Measurements from ENCODE around the gene HBM.

HBM gene

DNA sequence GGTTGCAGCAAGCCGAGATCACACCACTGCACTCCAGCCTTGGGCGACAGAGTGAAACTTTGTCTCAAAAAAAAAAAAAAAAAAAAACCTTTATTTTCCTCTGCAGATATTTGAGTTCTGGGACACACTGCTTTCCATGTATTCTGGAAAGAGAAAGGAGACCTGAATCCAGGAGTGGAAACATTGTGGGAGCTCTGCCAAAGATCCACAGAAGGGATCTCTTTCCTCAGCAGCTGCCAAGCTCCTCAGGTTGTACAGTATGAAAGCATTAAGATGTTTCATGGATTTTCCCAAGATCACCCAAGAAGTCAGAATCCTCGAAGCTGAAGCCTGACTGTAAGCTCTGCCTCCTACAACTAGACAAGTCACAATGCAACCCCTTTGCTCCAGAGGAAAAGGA lies 40.8 kb upstream of the HBM start:
- H3K4me1 ChIP-seq (ENCODE audit: control insufficient read depth in 2 of 2, insufficient read depth in 2 of 2, low read length in 2 of 2): no peaks in the 10 kb centered on the region
- no peak overlapping the region for H3K27ac ChIP-seq (ENCODE audit: low read depth in 2 of 2, low read length in 2 of 2)
- no peaks in the 10 kb centered on the region for H3K27me3 ChIP-seq (ENCODE audit: control insufficient read depth in 2 of 2, insufficient read depth in 2 of 2, low read length in 2 of 2)
- no peak overlapping the region for H3K4me3 ChIP-seq (ENCODE audit: low read length in 2 of 2)
- H3K9ac ChIP-seq (ENCODE audit: low read depth in 1 of 2, low read length in 2 of 2): no peak overlapping the region
- no peaks in the 10 kb centered on the region for H3K9me3 ChIP-seq (ENCODE audit: control insufficient read depth in 2 of 2, low read length in 2 of 2)
- H3K36me3 ChIP-seq (ENCODE audit: control insufficient read depth in 2 of 2, insufficient read depth in 2 of 2, low read length in 2 of 2): no peaks in the 10 kb centered on the region

DNA sequence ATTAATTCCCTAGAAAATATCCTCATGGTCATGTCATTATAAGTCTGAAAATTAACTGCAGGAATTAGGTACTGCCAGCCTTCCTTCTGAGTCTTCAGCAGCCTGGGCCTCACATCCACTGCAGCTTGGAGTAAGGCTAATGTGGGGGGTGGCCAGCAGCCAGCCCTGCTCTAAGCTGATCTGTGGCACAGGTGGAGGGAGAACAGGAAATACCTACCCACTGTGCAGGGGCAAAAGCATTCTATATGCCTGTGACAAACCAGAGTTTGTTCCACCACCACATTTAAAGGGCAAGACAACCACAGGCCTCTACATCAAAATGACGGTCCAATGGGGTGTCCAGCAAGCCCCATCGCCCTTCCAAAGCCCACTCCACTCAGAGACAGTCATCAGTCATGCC lies 36.7 kb upstream of the HBM start:
- Histone ChIP-seq H3K9me3 (ENCODE audit: control insufficient read depth in 2 of 2, low read length in 2 of 2) (no peaks in the 10 kb centered on the region), H3K27me3 (ENCODE audit: control insufficient read depth in 2 of 2, insufficient read depth in 2 of 2, low read length in 2 of 2) (no peaks in the 10 kb centered on the region), H3K36me3 (ENCODE audit: control insufficient read depth in 2 of 2, insufficient read depth in 2 of 2, low read length in 2 of 2) (no peaks in the 10 kb centered on the region), H3K4me1 (ENCODE audit: control insufficient read depth in 2 of 2, insufficient read depth in 2 of 2, low read length in 2 of 2) (no peaks in the 10 kb centered on the region), H3K9ac (ENCODE audit: low read depth in 1 of 2, low read length in 2 of 2) (no peak overlapping the region), H3K4me3 (ENCODE audit: low read length in 2 of 2) (no peak overlapping the region), H3K27ac (ENCODE audit: low read depth in 2 of 2, low read length in 2 of 2) (no peak overlapping the region)

DNA sequence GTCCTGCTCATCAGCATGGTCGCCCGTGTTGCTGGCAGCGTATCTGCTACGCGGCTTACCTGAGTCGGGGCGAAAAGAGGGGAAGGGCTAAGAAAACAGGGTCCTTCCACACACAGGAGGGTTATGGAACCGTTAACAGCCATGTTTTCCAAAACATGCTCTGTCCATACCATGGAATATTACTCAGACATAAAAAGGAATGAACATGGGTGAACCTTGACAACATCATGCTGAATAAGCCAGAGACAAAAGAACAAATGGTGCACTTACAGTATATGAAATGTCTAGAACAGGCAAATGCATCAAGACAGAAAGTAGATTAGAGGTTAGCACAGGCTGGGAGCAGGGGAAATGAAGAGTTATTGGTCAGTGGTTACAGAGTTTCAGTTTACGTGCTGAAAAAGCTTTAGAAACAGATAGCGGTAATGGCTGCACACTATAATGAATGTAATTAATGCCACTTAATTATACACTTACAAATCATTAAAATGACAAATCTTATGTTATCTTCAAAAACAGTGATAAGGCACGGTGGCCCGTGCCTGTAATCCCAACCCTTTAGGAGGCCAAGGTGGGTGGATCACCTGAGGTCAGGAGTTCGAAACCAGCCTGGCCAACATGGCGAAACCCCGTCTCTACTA lies 35.1 kb upstream of the HBM start:
- H3K9me3 ChIP-seq (ENCODE audit: control insufficient read depth in 2 of 2, low read length in 2 of 2): no peaks in the 10 kb centered on the region
- H3K4me3 ChIP-seq (ENCODE audit: low read length in 2 of 2): no peak overlapping the region
- H3K27me3 ChIP-seq (ENCODE audit: control insufficient read depth in 2 of 2, insufficient read depth in 2 of 2, low read length in 2 of 2): no peaks in the 10 kb centered on the region
- no peak overlapping the region for H3K9ac ChIP-seq (ENCODE audit: low read depth in 1 of 2, low read length in 2 of 2)
- H3K4me1 ChIP-seq (ENCODE audit: control insufficient read depth in 2 of 2, insufficient read depth in 2 of 2, low read length in 2 of 2): no peaks in the 10 kb centered on the region
- no peaks in the 10 kb centered on the region for H3K36me3 ChIP-seq (ENCODE audit: control insufficient read depth in 2 of 2, insufficient read depth in 2 of 2, low read length in 2 of 2)
- no peak overlapping the region for H3K27ac ChIP-seq (ENCODE audit: low read depth in 2 of 2, low read length in 2 of 2)

DNA sequence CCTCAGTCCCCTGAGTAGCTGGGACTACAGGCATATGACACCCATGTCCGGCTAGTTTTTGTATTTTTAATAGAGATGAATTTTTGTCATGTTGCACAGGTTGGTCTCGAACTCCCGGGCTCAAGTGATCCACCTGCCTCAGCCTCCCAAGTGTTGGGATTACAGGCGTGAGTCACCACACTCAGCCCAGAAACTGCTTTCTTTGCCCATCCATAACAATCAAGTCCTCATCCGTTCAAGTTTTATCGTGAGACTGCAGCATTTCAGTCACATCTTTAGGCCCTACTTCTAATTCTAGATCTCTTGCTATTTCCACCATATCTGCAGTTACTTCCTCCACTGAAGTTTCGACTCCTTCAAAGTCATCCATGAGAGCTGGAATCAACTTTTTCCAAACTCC lies 33.7 kb upstream of the HBM start:
- H3K9me3 ChIP-seq (ENCODE audit: control insufficient read depth in 2 of 2, low read length in 2 of 2): no peaks in the 10 kb centered on the region

DNA sequence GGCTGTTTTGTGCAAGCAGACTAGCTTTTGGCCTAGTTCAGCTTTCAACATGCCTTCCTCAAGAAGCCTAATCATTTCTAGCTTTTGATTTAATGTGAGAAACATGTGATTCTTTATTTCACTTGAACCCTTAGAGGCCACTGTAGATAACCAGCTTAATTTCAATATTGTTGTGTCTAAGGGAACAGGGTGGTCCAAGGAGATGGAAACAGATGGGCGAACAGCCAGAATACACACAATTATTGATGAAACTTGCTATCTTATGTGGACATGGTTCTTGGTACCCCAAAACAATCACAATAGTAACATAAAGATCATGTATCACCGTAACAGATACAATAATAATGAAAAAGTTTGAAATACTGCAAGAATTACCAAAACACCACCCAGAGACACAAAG lies 32.1 kb upstream of the HBM start:
- H3K4me3 ChIP-seq (ENCODE audit: low read length in 2 of 2): no peak overlapping the region
- peaks cover 0 to 6% of the 10 kb centered on the region in 2 donors for H3K4me1 ChIP-seq (ENCODE audit: control insufficient read depth in 2 of 2, insufficient read depth in 2 of 2, low read length in 2 of 2)
- H3K9me3 ChIP-seq (ENCODE audit: control insufficient read depth in 2 of 2, low read length in 2 of 2): no peaks in the 10 kb centered on the region
- no peak overlapping the region for H3K9ac ChIP-seq (ENCODE audit: low read depth in 1 of 2, low read length in 2 of 2)
- no peaks in the 10 kb centered on the region for H3K36me3 ChIP-seq (ENCODE audit: control insufficient read depth in 2 of 2, insufficient read depth in 2 of 2, low read length in 2 of 2)
- H3K27me3 ChIP-seq (ENCODE audit: control insufficient read depth in 2 of 2, insufficient read depth in 2 of 2, low read length in 2 of 2): no peaks in the 10 kb centered on the region
- no peak overlapping the region for H3K27ac ChIP-seq (ENCODE audit: low read depth in 2 of 2, low read length in 2 of 2)

More for the DNA sequence above, 33.7 kb upstream of the HBM start:
- no peaks in the 10 kb centered on the region for H3K36me3 ChIP-seq (ENCODE audit: control insufficient read depth in 2 of 2, insufficient read depth in 2 of 2, low read length in 2 of 2)
- H3K4me3 ChIP-seq (ENCODE audit: low read length in 2 of 2): no peak overlapping the region
- H3K27ac ChIP-seq (ENCODE audit: low read depth in 2 of 2, low read length in 2 of 2): no peak overlapping the region
- H3K4me1 ChIP-seq (ENCODE audit: control insufficient read depth in 2 of 2, insufficient read depth in 2 of 2, low read length in 2 of 2): no peaks in the 10 kb centered on the region
- no peaks in the 10 kb centered on the region for H3K27me3 ChIP-seq (ENCODE audit: control insufficient read depth in 2 of 2, insufficient read depth in 2 of 2, low read length in 2 of 2)
- H3K9ac ChIP-seq (ENCODE audit: low read depth in 1 of 2, low read length in 2 of 2): no peak overlapping the region

DNA sequence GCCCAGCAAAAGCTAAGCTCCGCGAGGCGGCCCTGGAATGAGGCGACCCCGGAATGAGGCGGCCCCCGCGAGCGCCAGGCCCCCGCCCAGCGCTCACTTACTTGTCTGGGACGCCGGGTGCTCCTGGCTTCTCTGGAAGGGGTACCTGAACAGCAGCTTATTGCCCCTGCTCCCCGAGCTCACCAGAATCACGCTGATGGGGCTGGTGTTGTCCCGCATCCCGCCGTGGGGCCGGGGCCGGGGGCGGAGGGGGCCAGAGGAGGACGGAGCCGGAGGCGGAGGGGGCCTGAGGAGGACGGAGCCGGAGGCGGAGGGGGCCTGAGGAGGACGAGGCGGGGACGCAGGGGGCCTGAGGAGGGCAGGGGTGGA lies 27.7 kb upstream of the HBM start:
- Histone ChIP-seq H3K27ac (ENCODE audit: low read depth in 2 of 2, low read length in 2 of 2) (no peak overlapping the region), H3K9ac (ENCODE audit: low read depth in 1 of 2, low read length in 2 of 2) (peak overlapping the region; percentile 68 to 75), H3K4me3 (ENCODE audit: low read length in 2 of 2) (peak overlapping the region; percentile 75 to 77), H3K27me3 (ENCODE audit: control insufficient read depth in 2 of 2, insufficient read depth in 2 of 2, low read length in 2 of 2) (no peaks in the 10 kb centered on the region), H3K36me3 (ENCODE audit: control insufficient read depth in 2 of 2, insufficient read depth in 2 of 2, low read length in 2 of 2) (no peaks in the 10 kb centered on the region), H3K9me3 (ENCODE audit: control insufficient read depth in 2 of 2, low read length in 2 of 2) (no peaks in the 10 kb centered on the region), H3K4me1 (ENCODE audit: control insufficient read depth in 2 of 2, insufficient read depth in 2 of 2, low read length in 2 of 2) (peaks cover 0 to 6% of the 10 kb centered on the region in 2 donors)

DNA sequence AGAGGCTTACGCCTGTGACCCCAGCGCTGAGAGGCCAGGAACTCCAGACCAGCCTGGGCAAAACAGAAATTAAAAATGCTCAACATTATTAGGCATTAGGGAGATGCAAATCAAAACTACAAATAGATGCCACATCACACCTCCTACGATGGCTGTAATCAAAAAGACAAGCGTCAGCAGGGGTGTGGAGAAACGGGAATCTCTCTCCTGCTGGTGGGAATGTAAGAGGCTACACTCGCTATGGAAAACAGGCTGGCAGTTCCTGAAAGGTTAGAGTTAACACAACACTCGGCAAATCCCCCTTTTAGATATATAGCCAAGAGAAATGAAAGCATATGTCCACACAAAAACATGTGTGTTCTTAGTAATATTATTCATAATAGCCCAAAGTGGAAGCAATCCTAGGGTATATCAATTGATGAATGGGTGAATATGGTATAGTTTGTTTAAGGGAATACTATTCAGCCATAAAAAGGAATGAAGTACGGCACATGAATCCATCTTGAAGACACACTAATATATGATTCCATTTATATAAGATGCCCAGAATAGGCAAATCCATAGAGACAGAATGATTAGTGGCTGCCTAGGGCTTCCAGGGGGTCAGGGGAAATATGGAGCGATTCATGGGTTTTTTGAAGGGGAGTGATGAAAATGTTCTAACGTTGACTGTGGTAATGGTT lies 25.5 kb upstream of the HBM start:
- Histone ChIP-seq H3K4me1 (ENCODE audit: control insufficient read depth in 2 of 2, insufficient read depth in 2 of 2, low read length in 2 of 2) (peaks cover 0 to 6% of the 10 kb centered on the region in 2 donors), H3K9me3 (ENCODE audit: control insufficient read depth in 2 of 2, low read length in 2 of 2) (no peaks in the 10 kb centered on the region), H3K36me3 (ENCODE audit: control insufficient read depth in 2 of 2, insufficient read depth in 2 of 2, low read length in 2 of 2) (no peaks in the 10 kb centered on the region), H3K27ac (ENCODE audit: low read depth in 2 of 2, low read length in 2 of 2) (no peak overlapping the region), H3K27me3 (ENCODE audit: control insufficient read depth in 2 of 2, insufficient read depth in 2 of 2, low read length in 2 of 2) (no peaks in the 10 kb centered on the region), H3K9ac (ENCODE audit: low read depth in 1 of 2, low read length in 2 of 2) (no peak overlapping the region), H3K4me3 (ENCODE audit: low read length in 2 of 2) (no peak overlapping the region)

DNA sequence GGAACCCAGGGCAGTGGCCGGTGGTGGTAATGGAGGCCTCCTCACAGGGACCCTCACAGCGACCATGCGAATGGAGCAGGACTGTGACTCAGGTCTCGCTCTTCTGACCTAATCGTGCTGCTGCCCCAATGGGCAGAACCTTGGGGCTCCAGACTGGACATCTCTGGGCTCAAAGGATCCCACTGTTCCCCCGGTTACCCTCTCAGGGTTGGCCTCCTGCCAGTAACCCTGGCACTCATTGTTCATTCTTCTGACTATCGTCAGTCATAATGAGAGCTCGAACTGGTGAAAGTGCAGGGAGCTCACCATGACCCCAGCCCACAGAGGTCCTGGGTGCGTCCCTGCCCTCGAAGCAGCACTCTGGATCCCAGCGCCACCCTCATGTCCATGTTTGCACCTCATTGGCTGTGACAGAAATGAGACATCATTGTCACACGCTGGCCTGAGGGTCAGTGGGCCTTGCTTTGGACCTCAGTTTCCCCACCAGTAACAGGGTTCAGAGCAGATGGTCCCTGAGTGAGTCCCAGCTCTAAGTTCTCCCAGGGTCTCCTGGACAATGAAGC lies 23.3 kb upstream of the HBM start:
- Histone ChIP-seq H3K27ac (ENCODE audit: low read depth in 2 of 2, low read length in 2 of 2) (no peak overlapping the region), H3K27me3 (ENCODE audit: control insufficient read depth in 2 of 2, insufficient read depth in 2 of 2, low read length in 2 of 2) (no peaks in the 10 kb centered on the region), H3K36me3 (ENCODE audit: control insufficient read depth in 2 of 2, insufficient read depth in 2 of 2, low read length in 2 of 2) (no peaks in the 10 kb centered on the region), H3K9me3 (ENCODE audit: control insufficient read depth in 2 of 2, low read length in 2 of 2) (no peaks in the 10 kb centered on the region), H3K4me3 (ENCODE audit: low read length in 2 of 2) (no peak overlapping the region), H3K9ac (ENCODE audit: low read depth in 1 of 2, low read length in 2 of 2) (no peak overlapping the region), H3K4me1 (ENCODE audit: control insufficient read depth in 2 of 2, insufficient read depth in 2 of 2, low read length in 2 of 2) (peaks cover 0 to 4% of the 10 kb centered on the region in 2 donors)

DNA sequence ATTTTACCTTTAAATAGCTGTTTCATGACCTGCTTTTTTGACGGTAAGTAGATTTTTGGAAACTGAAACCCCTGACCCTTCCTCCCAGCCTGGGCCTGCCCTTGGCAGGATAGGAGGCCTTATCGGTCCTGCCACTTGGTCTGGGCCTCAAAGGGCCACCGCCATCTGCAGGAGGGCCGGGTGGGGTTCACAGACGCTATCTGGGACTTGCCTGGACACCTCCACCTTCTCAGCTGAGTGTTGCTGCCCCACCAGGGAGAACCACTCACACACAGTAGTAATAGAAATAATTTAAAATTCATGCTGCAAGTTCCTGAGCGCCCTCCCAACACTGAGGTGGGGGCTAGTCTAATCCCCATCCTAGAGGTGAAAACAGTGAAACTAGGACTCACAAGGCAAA lies 22.7 kb upstream of the HBM start:
- Histone ChIP-seq H3K27me3 (ENCODE audit: control insufficient read depth in 2 of 2, insufficient read depth in 2 of 2, low read length in 2 of 2) (no peaks in the 10 kb centered on the region), H3K9me3 (ENCODE audit: control insufficient read depth in 2 of 2, low read length in 2 of 2) (no peaks in the 10 kb centered on the region), H3K4me3 (ENCODE audit: low read length in 2 of 2) (no peak overlapping the region), H3K9ac (ENCODE audit: low read depth in 1 of 2, low read length in 2 of 2) (no peak overlapping the region), H3K36me3 (ENCODE audit: control insufficient read depth in 2 of 2, insufficient read depth in 2 of 2, low read length in 2 of 2) (no peaks in the 10 kb centered on the region), H3K4me1 (ENCODE audit: control insufficient read depth in 2 of 2, insufficient read depth in 2 of 2, low read length in 2 of 2) (no peaks in the 10 kb centered on the region), H3K27ac (ENCODE audit: low read depth in 2 of 2, low read length in 2 of 2) (no peak overlapping the region)

DNA sequence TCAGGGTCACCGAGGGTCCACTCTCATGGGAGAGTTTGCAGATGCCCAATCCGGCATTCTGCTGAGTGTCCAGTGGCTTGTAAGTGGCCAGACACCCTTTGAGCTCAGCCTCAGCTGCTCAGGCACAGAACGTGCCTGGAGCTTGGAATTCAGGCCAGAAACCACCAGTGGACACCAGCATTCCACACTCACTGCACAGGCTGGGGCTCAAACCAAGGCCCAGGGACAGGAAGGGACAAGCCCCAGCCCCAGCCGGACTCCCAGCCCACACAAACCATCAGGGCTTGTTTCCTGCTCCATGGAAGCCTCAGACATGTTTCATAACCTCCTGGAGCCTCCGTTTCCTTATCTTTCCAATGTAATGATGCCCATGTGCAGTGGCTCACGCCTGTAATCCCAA lies 22.3 kb upstream of the HBM start:
- Histone ChIP-seq H3K9me3 (ENCODE audit: control insufficient read depth in 2 of 2, low read length in 2 of 2) (no peaks in the 10 kb centered on the region), H3K36me3 (ENCODE audit: control insufficient read depth in 2 of 2, insufficient read depth in 2 of 2, low read length in 2 of 2) (no peaks in the 10 kb centered on the region), H3K9ac (ENCODE audit: low read depth in 1 of 2, low read length in 2 of 2) (no peak overlapping the region), H3K27ac (ENCODE audit: low read depth in 2 of 2, low read length in 2 of 2) (no peak overlapping the region), H3K4me3 (ENCODE audit: low read length in 2 of 2) (no peak overlapping the region), H3K27me3 (ENCODE audit: control insufficient read depth in 2 of 2, insufficient read depth in 2 of 2, low read length in 2 of 2) (no peaks in the 10 kb centered on the region), H3K4me1 (ENCODE audit: control insufficient read depth in 2 of 2, insufficient read depth in 2 of 2, low read length in 2 of 2) (no peaks in the 10 kb centered on the region)
